Posterior cingulate gyrus (tissue), 11 donors: ENCODE measurements around the gene WDR38.

Experiments
- DNase-seq, 10 donors: peaks; one replicate each; pipeline versions ENCODE4 v3.0.0 to v3.0.0-alpha.2; 2020 to 2021; ENCODE audit warnings: mixed read lengths in 3 of 10
- intact Hi-C: fragments of 100-400 bp; cut with DNase I; formaldehyde crosslinking; loops from one replicate; pipeline ENCODE4 v1.15.1; 2023

The WDR38 gene

GRCh38 chr9:124852829-124853531 is at the start of gene WDR38:
TSS of gene WDR38 (plus strand) at chr9:124853460. CDS start at chr9:124853532, 72 bp downstream.
- intact Hi-C loops = loop anchor here (1.0 to 10.0 kb wide), 2 partner anchors 81 to 522 kb away; no protein-coding TSS in a partner anchor
- DNase-seq = peak in 9 of 10 donors; percentile 45 to 95 (median 70)

GRCh38 chr9:124803911-124804310 is 49.3 kb upstream of the WDR38 start:
- intact Hi-C loops = no loop called here
- DNase-seq = peak in 3 of 10 donors; percentile 21 to 55 (median 50)

- peak in 2 of 10 donors; percentile 4 to 40 for DNase-seq
- intact Hi-C loops = no loop called here
These were observed 48.1 kb upstream of the WDR38 start for GRCh38 chr9:124805186-124805585.

- DNase-seq = peak in 3 of 10 donors; percentile 16 to 47 (median 30)
- intact Hi-C loops = no loop called here
These were observed 44.9 kb upstream of the WDR38 start for GRCh38 chr9:124808246-124808956.

DNA sequence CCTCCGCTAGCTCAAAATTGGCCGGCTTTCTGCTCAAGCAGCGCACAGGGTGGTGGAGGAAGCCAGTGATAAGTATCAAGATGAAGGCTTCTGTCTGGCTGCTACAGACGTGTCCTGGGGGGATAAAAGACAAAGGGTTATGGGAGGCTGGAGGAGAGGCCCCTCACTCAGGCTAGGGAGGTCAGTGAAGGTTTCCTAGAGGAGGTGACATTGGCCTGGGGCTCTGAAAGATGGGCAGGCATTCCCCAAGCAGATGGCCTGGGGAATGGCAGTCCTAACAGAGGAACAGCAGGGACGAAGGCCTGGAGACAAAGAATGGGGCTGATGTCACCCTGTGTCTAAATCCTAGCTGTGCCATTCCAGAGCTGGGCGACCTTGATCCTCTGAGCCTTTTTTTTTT is 44.0 kb upstream of the WDR38 start:
- intact Hi-C loops = no loop called here

DNA sequence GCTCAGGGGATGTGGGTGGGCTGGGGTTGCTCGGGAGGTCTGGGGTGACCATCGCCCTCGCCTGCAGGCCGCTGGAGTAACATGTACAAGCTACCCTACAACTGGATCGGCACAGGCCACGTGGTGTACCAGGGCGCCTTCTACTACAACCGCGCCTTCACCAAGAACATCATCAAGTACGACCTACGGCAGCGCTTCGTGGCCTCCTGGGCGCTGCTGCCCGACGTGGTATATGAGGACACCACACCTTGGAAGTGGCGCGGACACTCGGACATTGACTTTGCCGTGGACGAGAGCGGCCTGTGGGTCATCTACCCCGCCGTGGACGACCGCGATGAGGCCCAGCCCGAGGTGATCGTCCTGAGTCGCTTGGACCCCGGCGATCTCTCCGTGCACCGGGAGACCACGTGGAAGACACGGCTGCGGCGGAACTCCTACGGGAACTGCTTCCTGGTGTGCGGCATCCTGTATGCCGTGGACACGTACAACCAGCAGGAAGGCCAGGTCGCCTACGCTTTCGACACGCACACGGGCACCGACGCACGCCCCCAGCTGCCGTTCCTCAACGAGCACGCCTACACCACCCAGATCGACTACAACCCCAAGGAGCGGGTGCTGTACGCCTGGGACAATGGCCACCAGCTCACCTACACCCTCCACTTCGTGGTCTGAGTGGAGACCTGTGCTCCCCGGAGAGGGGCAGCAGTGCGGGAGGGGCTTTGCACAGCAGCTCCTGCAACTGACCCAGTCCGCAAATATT is 43.3 kb upstream of the WDR38 start:
- intact Hi-C loops = no loop called here
- peak in 3 of 10 donors; percentile 31 to 77 (median 58) for DNase-seq

More for the DNA sequence above, 44.0 kb upstream of the WDR38 start:
- DNase-seq = peak in 1 of 10 donors; percentile 3

- intact Hi-C loops = no loop called here
- peak in 3 of 10 donors; percentile 18 to 31 (median 30) for DNase-seq
These were observed 42.5 kb upstream of the WDR38 start for GRCh38 chr9:124810663-124811355.

- intact Hi-C loops = no loop called here
- peak in 3 of 10 donors; percentile 33 to 64 (median 57) for DNase-seq
These were observed 40.8 kb upstream of the WDR38 start for GRCh38 chr9:124812441-124812876.

DNA sequence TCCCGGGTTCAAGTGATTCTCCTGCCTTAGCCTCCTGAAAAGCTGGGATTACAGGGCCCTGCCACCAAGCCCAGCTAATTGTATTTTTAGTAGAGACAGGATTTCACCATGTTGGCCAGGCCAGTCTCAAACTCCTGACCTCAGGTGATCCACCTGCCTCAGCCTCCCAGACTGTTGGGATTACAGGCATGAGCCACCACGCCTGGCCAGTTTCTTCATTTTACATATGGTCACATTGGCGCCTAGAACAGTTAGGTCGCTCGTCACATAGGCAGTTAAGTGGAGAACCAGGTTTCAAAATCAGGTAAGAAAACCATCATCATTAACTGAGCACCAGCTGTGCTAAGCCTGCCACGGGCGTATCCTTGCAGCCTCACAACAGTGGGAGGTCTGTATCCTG is 40.2 kb upstream of the WDR38 start:
- intact Hi-C loops = no loop called here
- DNase-seq = peak in 1 of 10 donors; percentile 14

DNA sequence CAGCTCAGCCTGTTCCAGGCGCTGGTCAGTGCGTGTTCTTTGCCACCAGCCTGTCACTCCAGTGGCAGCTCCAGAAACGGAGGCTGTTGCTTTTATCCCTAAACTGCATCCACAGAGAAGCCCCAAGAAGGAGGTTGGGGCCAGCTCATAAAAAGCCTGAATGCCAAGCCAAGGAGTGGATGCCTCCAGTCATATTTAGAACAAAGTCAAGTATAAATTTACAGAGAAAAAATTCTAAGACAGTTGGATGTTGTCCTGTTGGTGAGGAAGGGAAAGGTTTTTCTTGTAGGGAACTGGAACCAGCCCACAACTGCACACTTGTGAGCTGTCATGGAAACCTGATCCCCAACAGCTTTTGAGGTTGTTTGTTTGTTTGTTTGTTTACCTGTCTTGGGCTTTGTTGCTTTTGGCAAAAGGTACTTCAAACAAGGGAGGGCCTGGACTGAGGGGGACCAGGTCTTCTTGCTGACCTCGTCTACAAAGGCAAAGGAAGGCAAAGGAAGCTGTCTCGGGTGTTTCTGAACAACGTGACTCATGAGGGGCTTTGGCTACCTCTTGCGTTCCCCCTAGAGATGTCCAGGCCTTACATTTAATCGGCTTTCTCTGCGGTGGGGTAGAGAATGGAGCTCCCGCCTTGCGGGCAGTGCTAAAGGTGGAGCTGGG is 39.6 kb upstream of the WDR38 start:
- DNase-seq = peak in 3 of 10 donors; percentile 5 to 40 (median 10)
- intact Hi-C loops = no loop called here

DNA sequence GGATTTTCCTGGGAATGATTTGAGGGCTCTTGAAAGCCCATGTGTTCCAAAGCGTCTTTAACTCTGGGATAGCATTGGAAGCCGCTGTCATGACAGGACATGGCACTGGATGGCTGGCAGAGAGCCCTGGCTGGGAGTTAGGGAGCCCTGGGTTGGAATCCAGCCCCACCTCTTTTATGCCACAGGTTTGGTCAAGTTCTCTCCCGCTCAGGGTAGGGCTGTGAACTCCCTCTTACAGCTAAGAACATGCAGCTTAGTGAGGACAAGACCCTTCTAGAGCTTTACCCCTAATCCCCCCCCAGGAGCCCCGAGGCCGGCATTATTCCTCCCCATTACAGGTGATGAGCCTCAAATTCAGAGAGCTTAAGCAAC is 39.1 kb upstream of the WDR38 start:
- intact Hi-C loops = no loop called here
- DNase-seq = peak in 3 of 10 donors; percentile 3 to 37 (median 23)

GRCh38 chr9:124815601-124816000 is 37.7 kb upstream of the WDR38 start:
- peak in 3 of 10 donors; percentile 59 to 65 (median 62) for DNase-seq

GRCh38 chr9:124818431-124819281 is 34.6 kb upstream of the WDR38 start:
- DNase-seq = peak in 3 of 10 donors; percentile 27 to 51 (median 40)

More at GRCh38 chr9:124815601-124816000, 37.7 kb upstream of the WDR38 start:
- intact Hi-C loops = no loop called here

GRCh38 chr9:124820698-124821623 is 32.3 kb upstream of the WDR38 start:
- intact Hi-C loops = no loop called here
- peak in 2 of 10 donors; percentile 23 to 48 for DNase-seq

More at GRCh38 chr9:124818431-124819281, 34.6 kb upstream of the WDR38 start:
- intact Hi-C loops = no loop called here

DNA sequence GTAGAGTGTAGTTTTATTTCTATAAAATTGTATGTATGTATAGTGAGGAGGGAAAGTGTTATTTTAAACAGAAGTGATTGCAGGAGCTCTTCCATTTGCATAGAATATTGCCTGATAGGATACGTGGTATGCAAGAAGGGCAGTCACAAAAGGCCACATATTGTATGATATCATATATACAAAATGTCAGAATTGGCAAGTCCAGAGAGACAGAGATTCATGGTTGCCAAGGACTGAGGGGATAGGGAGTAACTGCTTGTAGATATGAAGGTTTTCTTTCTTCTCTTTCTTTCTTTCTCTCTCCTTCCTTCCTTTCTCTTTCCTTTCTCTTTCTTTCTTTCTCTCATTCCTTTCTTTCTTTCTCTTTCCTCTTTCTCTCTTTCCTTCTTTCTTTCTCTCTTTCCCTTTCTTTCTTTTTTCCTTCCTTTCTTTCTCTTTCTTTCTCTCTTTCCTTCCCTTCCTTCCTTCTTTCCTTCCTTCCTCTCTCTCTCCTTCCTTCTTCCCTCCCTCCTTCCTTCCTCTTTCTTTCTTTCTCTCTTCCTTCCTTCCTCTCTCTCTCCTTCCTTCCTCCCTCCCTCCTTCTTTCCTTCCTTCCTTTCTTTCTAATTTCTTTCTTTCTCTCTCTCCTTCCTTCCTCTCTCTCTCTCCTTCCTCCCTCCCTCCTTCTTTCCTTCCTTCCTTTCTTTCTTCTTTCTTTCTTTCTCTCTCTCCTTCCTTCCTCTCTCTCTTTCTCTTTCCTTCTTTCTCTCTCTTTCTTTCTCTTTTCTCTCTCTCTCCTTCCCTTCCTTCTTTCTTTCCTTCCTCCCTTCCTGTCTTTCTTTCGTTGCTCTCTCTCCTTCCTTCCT is 24.5 kb upstream of the WDR38 start:
- DNase-seq = no peak
- intact Hi-C loops = no loop called here

- peak in 1 of 10 donors; percentile 10 for DNase-seq
- intact Hi-C loops = no loop called here
These were observed 24.0 kb upstream of the WDR38 start for GRCh38 chr9:124829334-124829669.

GRCh38 chr9:124830593-124830992 is 22.7 kb upstream of the WDR38 start:
- intact Hi-C loops = no loop called here
- peak in 2 of 10 donors; percentile 7 to 17 for DNase-seq
